Ishikawa (cell line): ENCODE measurements around the gene QSOX2.

Experiments
- CEBPB ChIP-seq: IDR thresholded peaks from 2 replicates; pipeline ENCODE4 v1.6.1; 2012
- CREB1 ChIP-seq: IDR thresholded peaks from 2 replicates; pipeline ENCODE4 v1.6.1; 2012; ENCODE audit warnings: low read depth
- EGR1 ChIP-seq: IDR thresholded peaks from 2 replicates; pipeline ENCODE4 v1.6.1; 2012
- EP300 ChIP-seq: IDR thresholded peaks from 2 replicates; pipeline ENCODE4 v1.6.1; 2012; ENCODE audit warnings: borderline replicate concordance
- FOXM1 ChIP-seq: IDR thresholded peaks from 2 replicates; pipeline ENCODE4 v1.6.1; 2012; ENCODE audit warnings: low read depth, borderline replicate concordance
- NFIC ChIP-seq: IDR thresholded peaks from 2 replicates; pipeline ENCODE4 v1.6.1; 2012
- RAD21 ChIP-seq: IDR thresholded peaks from 2 replicates; pipeline ENCODE4 v1.6.1; 2012; ENCODE audit warnings: low read depth
- REST ChIP-seq: IDR thresholded peaks from 2 replicates; pipeline ENCODE4 v1.6.1; 2012; ENCODE audit warnings: low read depth, mild to moderate bottlenecking
- TAF1 ChIP-seq: IDR thresholded peaks from 2 replicates; pipeline ENCODE4 v1.6.1; 2012; ENCODE audit warnings: low read depth, mild to moderate bottlenecking
- TCF12 ChIP-seq: IDR thresholded peaks from 2 replicates; pipeline ENCODE4 v1.6.1; 2012; ENCODE audit warnings: low read depth
- TEAD4 ChIP-seq: IDR thresholded peaks from 2 replicates; pipeline ENCODE4 v1.6.1; 2012
- USF1 ChIP-seq: IDR thresholded peaks from 2 replicates; pipeline ENCODE4 v1.6.1; 2012
- YY1 ChIP-seq: IDR thresholded peaks from 2 replicates; pipeline ENCODE4 v1.6.1; 2012; ENCODE audit warnings: low read depth
- ZBTB7A ChIP-seq: IDR thresholded peaks from 2 replicates; pipeline ENCODE4 v1.6.1; 2012; ENCODE audit warnings: low read depth
- TF ChIP-seq, protein P1 (sequence below): IDR thresholded peaks from 2 replicates; pipeline ENCODE4 v1.6.1; 2012

The QSOX2 gene

DNA sequence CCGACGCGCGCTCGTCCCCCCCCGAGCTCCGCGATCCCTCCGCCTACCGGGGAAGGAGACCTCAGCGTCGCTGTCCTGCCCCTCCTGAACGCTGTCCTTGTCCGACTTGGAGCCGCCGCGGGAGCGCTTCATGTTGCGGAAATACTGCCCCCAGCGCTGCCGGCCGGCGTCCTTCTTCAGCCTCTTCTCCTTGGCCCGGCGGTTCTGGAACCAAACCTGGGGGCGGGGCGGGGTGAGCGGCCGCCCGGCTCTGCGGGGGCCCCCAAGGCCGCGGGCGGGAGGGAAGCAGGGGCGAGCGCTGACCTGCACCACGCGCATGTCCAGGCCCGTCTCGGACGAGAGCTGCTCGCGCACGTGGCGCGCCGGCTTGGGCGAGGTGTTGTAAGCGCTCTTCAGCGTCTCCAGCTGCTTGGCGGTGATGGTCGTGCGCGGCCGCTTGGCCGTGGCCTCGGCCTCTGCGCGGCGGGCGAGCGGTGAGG lies 47.0 kb downstream of the QSOX2 start:
- TF ChIP-seq USF1 (no peak), CEBPB (no peak), EP300 (no peak), TEAD4 (no peak), REST (no peak), EGR1 (no peak), YY1 (no peak)

GRCh38 chr9:136197930-136198604 lies 47.5 kb downstream of the QSOX2 start:
- TF ChIP-seq ZBTB7A = no peak
- no peak for TF ChIP-seq YY1
- no peak for TF ChIP-seq TAF1
- no peak for TF ChIP-seq EGR1
- no peak for TF ChIP-seq USF1
- TF ChIP-seq, protein P1, sequence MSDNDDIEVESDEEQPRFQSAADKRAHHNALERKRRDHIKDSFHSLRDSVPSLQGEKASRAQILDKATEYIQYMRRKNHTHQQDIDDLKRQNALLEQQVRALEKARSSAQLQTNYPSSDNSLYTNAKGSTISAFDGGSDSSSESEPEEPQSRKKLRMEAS = no peak

DNA sequence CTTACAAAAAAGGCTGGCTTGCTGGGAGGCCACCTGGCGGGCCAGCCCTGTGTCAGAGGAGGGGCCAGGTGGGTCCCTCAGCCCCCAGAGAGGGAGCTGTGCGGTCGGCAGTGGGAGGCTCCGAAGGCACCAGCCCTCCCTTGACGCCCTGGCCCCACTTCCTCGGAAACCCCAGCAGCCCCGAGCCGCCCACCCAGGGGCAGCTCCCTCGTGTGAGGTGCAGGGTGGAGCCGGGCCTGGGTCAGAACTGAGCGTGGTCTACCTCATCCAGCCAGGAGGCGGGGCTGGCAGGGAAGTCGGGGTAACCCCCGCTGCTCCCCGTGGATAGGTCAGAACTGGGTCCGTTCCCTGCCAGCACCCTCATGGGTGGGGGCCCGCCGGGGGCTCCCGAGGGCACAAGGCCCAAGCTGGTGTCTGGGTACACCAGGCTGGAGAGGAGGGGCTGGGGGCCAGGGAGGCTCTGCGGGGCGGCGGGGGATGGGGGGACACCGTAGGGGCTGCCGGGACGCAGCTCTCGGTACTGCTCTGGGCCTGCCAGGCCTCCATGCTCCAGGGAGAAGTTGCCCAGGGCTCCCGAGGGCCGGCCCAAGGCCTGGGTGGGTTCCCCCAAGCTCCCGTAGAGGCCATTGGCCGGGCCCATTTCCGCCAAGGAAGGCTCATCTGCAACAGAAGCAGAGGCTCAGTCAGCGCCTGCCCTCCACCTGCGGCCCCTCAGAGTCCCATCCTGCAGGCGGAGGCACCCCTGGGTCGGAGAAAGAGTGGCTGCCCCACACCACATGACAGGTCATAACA lies 48.3 kb downstream of the QSOX2 start:
- TF ChIP-seq FOXM1 = no peak
- no peak for TF ChIP-seq CEBPB
- TF ChIP-seq RAD21 = no peak
- no peak for TF ChIP-seq ZBTB7A
- no peak for TF ChIP-seq CREB1
- TF ChIP-seq NFIC = no peak
- no peak for TF ChIP-seq TEAD4
- TF ChIP-seq USF1 = no peak
- TF ChIP-seq, protein P1 = no peak
- no peak for TF ChIP-seq EGR1
- no peak for TF ChIP-seq TCF12
- no peak for TF ChIP-seq YY1
- TF ChIP-seq TAF1 = no peak
- no peak for TF ChIP-seq EP300
- TF ChIP-seq REST = no peak

- TF ChIP-seq EP300 = no peak
Observed at GRCh38 chr9:136196404-136197083, 49.1 kb downstream of the QSOX2 start.

DNA sequence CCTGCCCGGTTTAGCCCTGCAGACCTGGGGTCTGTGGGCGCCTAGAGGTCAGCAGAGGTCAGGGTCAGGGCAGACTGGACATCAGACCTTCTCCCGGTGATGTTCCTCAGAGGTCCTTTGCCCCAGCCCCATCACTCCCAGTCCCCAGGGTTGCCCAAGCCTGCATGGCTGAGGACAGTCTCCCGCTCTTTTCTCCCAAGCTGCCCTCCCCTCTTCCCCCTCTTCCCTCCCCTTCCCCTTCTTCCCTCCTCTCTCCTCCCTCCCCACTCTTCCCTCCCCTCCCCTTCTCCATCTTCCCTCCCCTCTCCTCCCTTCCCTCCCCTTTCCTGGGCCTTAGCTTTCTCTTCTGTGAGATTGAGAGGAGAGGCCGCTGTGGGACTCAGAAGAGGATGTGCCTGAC lies 51.1 kb downstream of the QSOX2 start:
- TF ChIP-seq CREB1 (no peak), REST (no peak), EP300 (no peak), CEBPB (no peak), NFIC (no peak), TEAD4 (no peak), EGR1 (no peak), TAF1 (no peak), TCF12 (no peak), USF1 (no peak), ZBTB7A (no peak), RAD21 (no peak), YY1 (no peak), FOXM1 (no peak)
- TF ChIP-seq, protein P1 = no peak
